ENCODE data around the gene STARD3.

GRCh38 chr17:39664581-39665561, 27.9 kb downstream of the STARD3 start, which contains the start of gene TCAP:
- TF ChIP-seq BHLHE40 (IDR thresholded peaks at IDR 0.05; ENCODE audit: borderline replicate concordance) = no peak
- TF ChIP-seq SP1 (IDR thresholded peaks at IDR 0.05) = no peak
- no peak for TF ChIP-seq FOXM1 (IDR thresholded peaks at IDR 0.05; ENCODE audit: borderline replicate concordance)
- TF ChIP-seq NFRKB (IDR thresholded peaks at IDR 0.05) = no peak

All from HEK293T (cell line).